KMS-11 (cell line): ENCODE measurements around the gene LNX1.
A peak's percentile ranks its signal among the peaks of the same experiment; 100 is the strongest.

Source experiments
- H2AFZ ChIP-seq: fragments of 200-600 bp; sonication (generic); 2 replicates; pipeline ENCODE4 v1.6.1; 2016; ENCODE audit warnings: antibody characterized with exemption, mixed run types, low read depth
- H3K27ac ChIP-seq: fragments of 200-600 bp; sonication (generic); 2 replicates; pipeline ENCODE4 v1.6.1; 2016; ENCODE audit warnings: mild to moderate bottlenecking, mixed run types
- H3K27me3 ChIP-seq: fragments of 200-600 bp; sonication (generic); 2 replicates; pipeline ENCODE4 v1.6.1; 2017; ENCODE audit warnings: mild to moderate bottlenecking, low read depth, mixed run types, moderate library complexity; ENCODE audit not compliant: insufficient read depth
- H3K36me3 ChIP-seq: fragments of 200-600 bp; sonication (generic); 2 replicates; pipeline ENCODE4 v1.6.1; 2017; ENCODE audit warnings: mild to moderate bottlenecking, mixed run types; ENCODE audit not compliant: insufficient read depth
- H3K4me1 ChIP-seq: fragments of 200-600 bp; sonication (generic); 2 replicates; pipeline ENCODE4 v1.6.1; 2016; ENCODE audit warnings: mild to moderate bottlenecking, low read depth, mixed run types; ENCODE audit not compliant: poor library complexity, severe bottlenecking
- H3K4me2 ChIP-seq: fragments of 200-600 bp; sonication (generic); 2 replicates; pipeline ENCODE4 v1.7.0; 2016; ENCODE audit warnings: mild to moderate bottlenecking, mixed run types
- H3K4me3 ChIP-seq: fragments of 200-600 bp; sonication (generic); IDR thresholded peaks from 2 replicates; pipeline ENCODE4 v1.6.1; 2017; ENCODE audit warnings: low read depth, low read length, mixed read lengths; ENCODE audit not compliant: insufficient read depth
- H3K79me2 ChIP-seq: fragments of 200-600 bp; sonication (generic); 2 replicates; pipeline ENCODE4 v1.6.1; 2016; ENCODE audit warnings: low read depth, mixed run types; ENCODE audit not compliant: insufficient read depth
- H3K9ac ChIP-seq: fragments of 200-600 bp; sonication (generic); 2 replicates; pipeline ENCODE4 v1.6.1; 2016; ENCODE audit warnings: mild to moderate bottlenecking, mixed run types
- H4K20me1 ChIP-seq: fragments of 200-600 bp; sonication (generic); 2 replicates; pipeline ENCODE4 v1.6.1; 2016; ENCODE audit warnings: mild to moderate bottlenecking, mixed run types; ENCODE audit not compliant: insufficient read depth
- CTCF ChIP-seq: fragments of 200-600 bp; sonication (generic); conservative IDR thresholded peaks from 2 replicates; pipeline ENCODE4 v1.6.1; 2017; ENCODE audit warnings: low read depth, mild to moderate bottlenecking, antibody characterized with exemption, low read length, moderate library complexity, mixed read lengths

Gene LNX1

GRCh38 chr4:53497487-53498244 lies 93.6 kb downstream of the LNX1 start:
- Histone ChIP-seq H2AFZ (no peak overlapping the region), H3K79me2 (no peaks in the 10 kb centered on the region), H3K4me2 (no peak overlapping the region), H3K27ac (no peak overlapping the region), H3K4me3 (no peak overlapping the region), H3K27me3 (no peaks in the 10 kb centered on the region), H3K4me1 (no peaks in the 10 kb centered on the region), H3K36me3 (no peaks in the 10 kb centered on the region), H3K9ac (no peak overlapping the region), H4K20me1 (no peaks in the 10 kb centered on the region)
- no peak for TF ChIP-seq CTCF

GRCh38 chr4:53494851-53495250 lies 96.4 kb downstream of the LNX1 start:
- no peaks in the 10 kb centered on the region for H3K79me2 ChIP-seq
- H3K27ac ChIP-seq = no peak overlapping the region
- H2AFZ ChIP-seq = no peak overlapping the region
- no peaks in the 10 kb centered on the region for H4K20me1 ChIP-seq
- no peaks in the 10 kb centered on the region for H3K36me3 ChIP-seq
- no peak overlapping the region for H3K9ac ChIP-seq
- H3K4me3 ChIP-seq = no peak overlapping the region
- no peaks in the 10 kb centered on the region for H3K4me1 ChIP-seq
- H3K27me3 ChIP-seq = no peaks in the 10 kb centered on the region
- H3K4me2 ChIP-seq = no peak overlapping the region
- TF ChIP-seq CTCF = no peak

GRCh38 chr4:53490965-53491622 lies 100.2 kb downstream of the LNX1 start:
- no peaks in the 10 kb centered on the region for H3K36me3 ChIP-seq
- H3K79me2 ChIP-seq = no peaks in the 10 kb centered on the region
- H3K4me1 ChIP-seq = no peaks in the 10 kb centered on the region
- H3K27ac ChIP-seq = no peak overlapping the region
- no peak overlapping the region for H3K9ac ChIP-seq
- H4K20me1 ChIP-seq = no peaks in the 10 kb centered on the region
- H3K4me2 ChIP-seq = no peak overlapping the region
- peak; percentile 74 for TF ChIP-seq CTCF
- no peak overlapping the region for H2AFZ ChIP-seq
- no peaks in the 10 kb centered on the region for H3K27me3 ChIP-seq
- H3K4me3 ChIP-seq = no peak overlapping the region

GRCh38 chr4:53490161-53490956 lies 100.9 kb downstream of the LNX1 start:
- no peak overlapping the region for H3K9ac ChIP-seq

More at GRCh38 chr4:53490161-53490956, 100.9 kb downstream of the LNX1 start:
- Histone ChIP-seq H3K4me3 (no peak overlapping the region), H3K27me3 (no peaks in the 10 kb centered on the region), H3K36me3 (no peaks in the 10 kb centered on the region), H3K79me2 (no peaks in the 10 kb centered on the region), H4K20me1 (no peaks in the 10 kb centered on the region), H3K4me1 (no peaks in the 10 kb centered on the region), H3K4me2 (no peak overlapping the region), H3K27ac (no peak overlapping the region), H2AFZ (no peak overlapping the region)
- TF ChIP-seq CTCF = no peak
